ENCODE results near the gene PFDN4.

DNA sequence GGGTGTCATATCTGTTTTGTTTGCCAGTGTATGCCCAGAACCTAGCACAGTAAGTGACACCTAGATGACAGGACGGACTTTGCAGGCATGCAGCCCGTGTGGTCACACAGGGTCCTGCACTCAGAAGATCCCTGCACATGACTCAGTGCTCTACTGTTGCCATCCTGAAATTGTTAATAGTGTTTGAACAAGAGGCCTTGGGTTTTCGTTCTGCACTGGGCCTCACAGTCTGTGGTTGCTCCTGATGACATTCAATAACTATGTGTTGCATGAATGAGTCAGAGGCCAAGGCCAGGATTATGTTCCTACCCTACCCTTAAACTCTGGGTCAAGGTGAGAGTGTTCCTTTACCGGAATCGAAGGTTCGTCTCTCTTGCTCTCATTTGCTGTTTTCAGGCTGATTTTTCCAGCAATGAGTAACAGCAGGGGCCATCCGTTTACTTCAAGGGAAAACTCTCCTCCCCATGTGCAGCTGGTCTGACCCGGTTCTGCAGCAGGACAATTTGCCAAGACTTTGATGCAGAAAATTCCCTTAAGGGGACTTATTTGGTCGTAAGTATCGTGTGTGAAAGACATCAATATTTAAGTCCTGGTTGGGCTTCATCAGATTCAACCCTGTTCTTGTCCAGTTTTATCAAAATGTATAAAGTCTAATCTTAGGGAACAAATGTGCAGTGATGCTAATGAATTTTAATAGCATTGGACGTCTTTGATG lies 13.0 kb upstream of the PFDN4 start:
- peak in 2 of 6 experiments; percentile 4 to 32 for TF ChIP-seq CTCF (IDR thresholded peaks at IDR 0.05)
- TF ChIP-seq POLR2A (IDR thresholded peaks at IDR 0.05), result no peak
